GM21515 (cell line): ENCODE results near the gene EPB41L4A.
A peak's percentile ranks its signal among the peaks of the same experiment; 100 is the strongest.
"Not testable (repeated sequence)": the region's sequence is repeated elsewhere in the genome, so short reads cannot be mapped to it uniquely, and the experiment has no call there.

Source experiments
- ATAC-seq: cut with Tn5 transposase; IDR thresholded peaks from one replicate; pipeline ENCODE4 v1.9.1; 2021; ENCODE audit not compliant: unreplicated experiment

EPB41L4A gene, protein sequence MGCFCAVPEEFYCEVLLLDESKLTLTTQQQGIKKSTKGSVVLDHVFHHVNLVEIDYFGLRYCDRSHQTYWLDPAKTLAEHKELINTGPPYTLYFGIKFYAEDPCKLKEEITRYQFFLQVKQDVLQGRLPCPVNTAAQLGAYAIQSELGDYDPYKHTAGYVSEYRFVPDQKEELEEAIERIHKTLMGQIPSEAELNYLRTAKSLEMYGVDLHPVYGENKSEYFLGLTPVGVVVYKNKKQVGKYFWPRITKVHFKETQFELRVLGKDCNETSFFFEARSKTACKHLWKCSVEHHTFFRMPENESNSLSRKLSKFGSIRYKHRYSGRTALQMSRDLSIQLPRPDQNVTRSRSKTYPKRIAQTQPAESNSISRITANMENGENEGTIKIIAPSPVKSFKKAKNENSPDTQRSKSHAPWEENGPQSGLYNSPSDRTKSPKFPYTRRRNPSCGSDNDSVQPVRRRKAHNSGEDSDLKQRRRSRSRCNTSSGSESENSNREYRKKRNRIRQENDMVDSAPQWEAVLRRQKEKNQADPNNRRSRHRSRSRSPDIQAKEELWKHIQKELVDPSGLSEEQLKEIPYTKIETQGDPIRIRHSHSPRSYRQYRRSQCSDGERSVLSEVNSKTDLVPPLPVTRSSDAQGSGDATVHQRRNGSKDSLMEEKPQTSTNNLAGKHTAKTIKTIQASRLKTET

GRCh38 chr5:112419164-112419985 lies at the start of gene EPB41L4A:
TSS of gene EPB41L4A (minus strand) at chr5:112419277. CDS start at chr5:112419039, 238 bp downstream.
- peak; percentile 25 for ATAC-seq

DNA sequence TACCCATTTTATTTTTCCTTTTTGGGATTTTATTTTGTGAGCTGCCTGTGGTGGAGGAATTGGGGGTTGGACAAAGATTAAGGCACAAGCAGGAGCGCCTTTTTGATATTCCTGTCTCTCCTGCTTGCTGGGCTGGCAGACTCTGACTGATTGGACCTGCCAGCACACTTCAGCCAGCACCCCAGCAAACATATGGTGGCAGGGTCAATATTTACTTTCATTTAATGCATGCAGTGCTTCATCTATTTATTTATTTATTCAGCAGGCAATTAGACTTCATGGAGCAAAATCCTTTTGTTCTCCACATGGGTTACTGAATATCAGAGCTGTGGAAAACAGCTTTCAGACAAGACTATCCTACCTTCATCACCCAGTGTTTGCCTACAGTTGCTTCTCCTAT lies 48.4 kb upstream of the EPB41L4A start:
- no peak for ATAC-seq

- ATAC-seq = not testable (repeated sequence)
Observed at GRCh38 chr5:112466261-112466660, 47.2 kb upstream of the EPB41L4A start.

GRCh38 chr5:112447187-112447760 lies 28.2 kb upstream of the EPB41L4A start:
- not testable (repeated sequence) for ATAC-seq

- ATAC-seq = no peak
Observed at GRCh38 chr5:112445626-112446350, 26.7 kb upstream of the EPB41L4A start.

- not testable (repeated sequence) for ATAC-seq
Observed at GRCh38 chr5:112443932-112444331, 24.9 kb upstream of the EPB41L4A start.

- no peak for ATAC-seq
Observed at GRCh38 chr5:112440031-112440430, 21.0 kb upstream of the EPB41L4A start.

- no peak for ATAC-seq
Observed at GRCh38 chr5:112436144-112436543, 17.1 kb upstream of the EPB41L4A start.

DNA sequence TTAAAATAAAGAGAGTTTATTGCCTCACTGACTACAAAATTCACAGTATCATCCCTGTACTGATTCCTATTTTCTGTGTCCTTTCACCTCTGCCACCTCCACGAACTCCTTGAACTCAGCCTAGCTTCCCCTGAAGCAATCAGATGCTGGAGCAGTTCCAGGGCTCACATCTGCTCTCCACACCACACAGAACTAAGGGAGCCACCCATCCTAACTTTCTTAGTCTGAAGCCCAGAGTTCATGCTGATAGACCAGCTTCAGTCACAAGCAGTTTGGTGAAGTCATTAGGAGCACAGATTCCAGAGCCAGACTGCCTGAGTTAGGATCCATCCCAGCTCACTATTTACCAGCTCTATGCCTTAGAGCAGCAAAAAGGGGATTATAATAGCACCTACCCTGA lies 15.6 kb upstream of the EPB41L4A start:
- no peak for ATAC-seq

- not testable (repeated sequence) for ATAC-seq
Observed at GRCh38 chr5:112426202-112426601, 7.1 kb upstream of the EPB41L4A start.

GRCh38 chr5:112419986-112420864 lies 1.1 kb upstream of the EPB41L4A start:
- ATAC-seq = peak; percentile 82

DNA sequence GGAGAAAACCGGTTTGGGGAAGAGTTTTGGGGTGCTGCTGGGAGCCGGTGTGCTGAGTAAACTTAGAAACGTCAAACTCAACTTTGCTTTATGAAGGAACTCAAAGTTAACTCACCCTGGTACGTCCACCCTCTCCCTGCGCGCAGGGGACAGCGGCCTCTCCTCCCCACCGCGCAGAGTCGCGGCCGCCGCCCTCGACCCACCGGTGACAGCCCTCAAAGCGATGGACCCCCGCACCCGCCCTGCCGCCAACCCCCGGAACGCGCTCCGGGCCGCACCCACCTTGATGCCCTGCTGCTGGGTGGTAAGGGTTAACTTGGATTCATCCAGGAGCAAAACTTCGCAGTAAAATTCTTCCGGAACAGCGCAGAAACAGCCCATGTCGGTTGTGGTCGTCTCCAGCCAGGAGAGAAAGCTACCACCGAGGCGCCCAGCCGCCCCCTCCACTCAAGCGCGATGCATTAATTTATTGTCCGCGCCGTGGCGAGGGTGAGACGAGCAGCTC lies 366 bp downstream of the EPB41L4A start:
- no peak for ATAC-seq

DNA sequence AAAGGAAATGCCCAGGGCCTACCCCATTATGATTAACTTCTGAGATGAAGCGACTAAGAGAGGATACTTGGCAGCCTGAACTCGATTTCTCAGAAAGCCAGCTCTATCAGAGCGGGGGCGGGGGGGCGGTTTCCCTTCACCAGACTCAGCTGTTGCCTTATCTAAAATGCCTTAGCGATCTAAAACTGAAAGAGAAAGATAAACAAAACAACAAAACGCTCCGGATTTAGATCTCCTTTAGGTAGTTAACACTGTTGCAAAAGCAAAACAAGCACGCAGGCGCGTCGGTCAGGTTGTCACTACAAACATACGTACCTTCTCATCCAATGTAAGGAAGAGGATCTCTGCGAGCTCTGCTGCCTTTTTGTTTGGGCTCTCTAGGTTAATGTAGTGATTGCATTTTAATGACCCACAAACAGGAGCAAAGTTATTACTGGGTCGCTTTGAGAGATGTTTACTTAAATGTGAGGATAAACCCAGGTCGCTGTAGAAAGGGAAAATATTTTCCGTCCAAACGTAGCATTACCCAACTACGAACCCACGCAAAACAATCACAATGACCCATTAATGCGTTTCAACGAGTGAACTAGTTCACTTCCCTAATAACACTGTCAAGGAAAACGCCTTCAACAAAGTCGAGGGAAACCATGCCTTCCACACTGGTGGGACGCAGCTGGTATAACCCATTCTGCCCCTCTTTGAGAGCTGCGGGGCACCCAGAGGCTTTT lies 982 bp downstream of the EPB41L4A start:
- ATAC-seq = peak; percentile 61

DNA sequence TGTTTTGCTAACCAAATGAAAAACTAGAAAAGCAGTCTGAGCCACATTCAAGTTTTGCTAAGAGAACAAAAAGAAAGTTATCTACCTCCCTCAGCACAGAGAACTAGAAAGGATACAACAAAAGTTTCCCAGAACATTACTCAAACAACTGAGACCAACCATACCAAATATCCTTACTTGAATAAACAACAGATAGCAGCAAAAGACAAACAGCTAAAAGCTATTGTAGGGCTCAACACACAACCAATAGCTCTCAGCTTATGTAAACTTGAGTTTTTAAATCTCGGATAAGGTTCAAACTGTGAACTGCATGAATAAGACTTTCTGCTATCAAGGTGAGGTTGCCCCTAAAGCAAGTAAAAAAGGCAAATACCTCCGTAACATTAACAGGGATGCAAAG lies 3.5 kb downstream of the EPB41L4A start:
- ATAC-seq = no peak

- ATAC-seq = no peak
Observed at GRCh38 chr5:112413611-112414010, 5.5 kb downstream of the EPB41L4A start.

GRCh38 chr5:112412346-112412745 lies 6.7 kb downstream of the EPB41L4A start:
- no peak for ATAC-seq

GRCh38 chr5:112411903-112412302 lies 7.2 kb downstream of the EPB41L4A start:
- no peak for ATAC-seq

- no peak for ATAC-seq
Observed at GRCh38 chr5:112407666-112408065, 11.4 kb downstream of the EPB41L4A start.

GRCh38 chr5:112407240-112407639 lies 11.8 kb downstream of the EPB41L4A start:
- no peak for ATAC-seq
